AG04450 (cell line): ENCODE data around the gene AOC1. TPM values are rescaled to one million over a fixed set of nuclear protein-coding genes. Genes with fewer than 3 reads are reported as not detected.

Experiments
- CTCF ChIA-PET: fragments of 300-600, 350-600 bp; formaldehyde crosslinking; extraction: SDS; loops from one replicate; lab custom pipeline; 2022; ENCODE audit warnings: antibody characterized with exemption, inconsistent platforms; lab: Charles Lee
- POLR2A ChIA-PET: fragments of 350-600 bp; formaldehyde crosslinking; extraction: SDS; loops from one replicate; lab custom pipeline; 2021; ENCODE audit warnings: antibody characterized with exemption, inconsistent platforms; lab: Yijun Ruan, JAX
- DNase-seq: peaks from one replicate; pipeline ENCODE4 v3.0.0-alpha.2; 2011; ENCODE audit warnings: low read depth, low spot score
- H3K27ac ChIP-seq: one replicate; pipeline ENCODE4 v1.5.1; 2012; ENCODE audit warnings: low read depth, low read length, control low read depth
- H3K27me3 ChIP-seq: one replicate; pipeline ENCODE4 v1.6.0; 2012; ENCODE audit warnings: low read length; ENCODE audit not compliant: control insufficient read depth, insufficient read depth
- H3K4me3 ChIP-seq: 2 replicates; pipeline ENCODE4 v1.5.1; 2011; ENCODE audit warnings: mild to moderate bottlenecking, low read depth, low read length, control low read depth
- H3K9me3 ChIP-seq: 2 replicates; pipeline ENCODE4 v1.5.1; 2012; ENCODE audit warnings: low read length; ENCODE audit not compliant: control insufficient read depth, insufficient read depth
- CTCF ChIP-seq: IDR thresholded peaks from 2 replicates; pipeline ENCODE4 v1.5.1; 2011; ENCODE audit warnings: low read depth, low read length, control low read depth, inconsistent platforms
- polyA plus RNA-seq: library from polyadenylated mRNA; depleted of rRNA; stranded (reverse); fragments of >200 nt; gene quantifications from 2 replicates; pipeline ENCODE4 v1.2.3, GENCODE V29; 2011

Gene AOC1
- polyA plus RNA-seq, 1 experiment = not detected

- no peak for TF ChIP-seq CTCF
- POLR2A ChIA-PET = no interaction called here
- no peaks in the 10 kb centered on the region for H3K27me3 ChIP-seq
- DNase-seq = no peak
- CTCF ChIA-PET = no interaction called here
- no peaks in the 10 kb centered on the region for H3K9me3 ChIP-seq
- H3K4me3 ChIP-seq = no peak overlapping the region
- no peak overlapping the region for H3K27ac ChIP-seq
Measured at GRCh38 chr7:150820578-150821198, 31.6 kb upstream of the AOC1 start.

DNA sequence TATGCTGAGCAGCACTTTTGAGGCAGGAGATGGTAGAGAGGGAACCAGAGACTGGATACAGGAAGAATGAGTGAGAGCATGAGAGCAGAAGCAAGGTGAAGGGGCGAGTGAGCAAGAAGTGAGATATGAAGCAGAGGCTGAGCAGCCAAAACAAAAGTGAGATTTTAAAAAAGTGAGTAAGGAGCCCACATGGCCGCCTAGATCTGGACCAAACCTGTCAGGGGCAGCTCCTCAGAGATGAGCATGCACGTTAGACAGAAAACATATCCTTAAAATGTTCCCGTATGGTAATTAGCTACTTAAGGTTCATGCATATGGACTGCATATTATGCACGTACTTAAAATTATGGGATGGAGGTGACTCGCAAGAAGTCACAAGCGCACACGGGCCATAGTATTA lies 29.3 kb upstream of the AOC1 start:
- Histone ChIP-seq H3K27me3 (no peaks in the 10 kb centered on the region), H3K9me3 (no peaks in the 10 kb centered on the region), H3K27ac (no peak overlapping the region), H3K4me3 (no peak overlapping the region)
- ChIA-PET POLR2A (no interaction called here), CTCF (no interaction called here)
- no peak for DNase-seq
- no peak for TF ChIP-seq CTCF

DNA sequence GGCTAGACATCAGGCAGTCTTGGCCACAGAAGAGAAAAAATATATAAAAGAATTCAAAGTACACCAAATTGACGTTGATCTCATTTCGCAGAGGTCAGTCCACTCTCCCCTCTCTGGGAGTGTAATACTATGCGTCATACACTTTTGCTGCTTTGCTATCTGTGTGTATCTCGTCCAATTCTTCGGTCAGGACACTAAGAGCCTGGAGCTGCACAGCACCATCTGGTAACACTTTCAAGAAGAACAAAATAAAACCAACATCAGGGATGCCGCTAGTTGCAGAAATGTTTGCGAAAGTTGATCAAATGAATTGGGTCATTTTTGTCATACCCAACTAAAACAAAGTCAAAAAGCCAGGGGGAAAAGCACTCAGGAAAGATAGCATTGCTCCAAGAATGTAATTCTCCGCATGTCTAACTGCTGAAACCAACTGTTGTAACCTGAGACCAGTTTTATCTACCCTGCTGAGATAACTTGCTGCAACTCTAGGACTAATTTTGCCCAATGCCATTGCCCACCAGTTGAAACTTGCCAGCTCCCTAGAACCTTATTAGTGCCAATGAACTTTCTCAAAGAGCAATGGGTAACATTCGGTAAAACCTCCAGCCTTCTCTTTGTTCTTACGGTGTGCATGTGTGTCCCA lies 28.7 kb upstream of the AOC1 start:
- no peak for TF ChIP-seq CTCF
- H3K27ac ChIP-seq = no peak overlapping the region
- H3K4me3 ChIP-seq = no peak overlapping the region
- CTCF ChIA-PET = no interaction called here
- no peaks in the 10 kb centered on the region for H3K27me3 ChIP-seq
- no peaks in the 10 kb centered on the region for H3K9me3 ChIP-seq
- POLR2A ChIA-PET = no interaction called here
- DNase-seq = no peak

- no peak overlapping the region for H3K4me3 ChIP-seq
- no peaks in the 10 kb centered on the region for H3K9me3 ChIP-seq
- DNase-seq = no peak
- ChIA-PET POLR2A (no interaction called here), CTCF (interaction anchor here (0.7 kb wide), 1 partner anchor 8 kb away, joined by 4 read pairs; no protein-coding TSS in a partner anchor)
- no peak overlapping the region for H3K27ac ChIP-seq
- no peaks in the 10 kb centered on the region for H3K27me3 ChIP-seq
- no peak for TF ChIP-seq CTCF
Measured at GRCh38 chr7:150824379-150825177, 27.7 kb upstream of the AOC1 start.
